Sigmoid colon (tissue), 7 donors: ENCODE results near the gene SMIM13. TPM values are rescaled to one million over a fixed set of nuclear protein-coding genes. Genes with fewer than 3 reads are reported as not detected.
"Not testable (repeated sequence)": the region's sequence is repeated elsewhere in the genome, so short reads cannot be mapped to it uniquely, and the experiment has no call there.

ENCODE experiments used
- DNase-seq: peaks from one replicate; pipeline ENCODE4 v3.0.0-alpha.2; 2019
- H3K27ac ChIP-seq, 4 donors: fragments of 200-600 bp; sonication (generic); one replicate each; pipeline ENCODE4 v1.5.1; 2016 to 2019; ENCODE audit warnings: mild to moderate bottlenecking in 1 of 4
- H3K27me3 ChIP-seq, 3 donors: fragments of 200-600 bp; sonication (generic); one replicate each; pipeline ENCODE4 v1.5.1; 2019; ENCODE audit warnings: mild to moderate bottlenecking in 1 of 3
- H3K36me3 ChIP-seq, 4 donors: fragments of 200-600 bp; sonication (generic); one replicate each; pipeline ENCODE4 v1.5.1; 2016 to 2019
- H3K4me1 ChIP-seq, 4 donors: fragments of 200-600 bp; sonication (generic); one replicate each; pipeline ENCODE4 v1.5.1; 2017 to 2019
- H3K4me3 ChIP-seq, 4 donors: fragments of 200-600 bp; sonication (generic); one replicate each; pipeline ENCODE4 v1.5.1; 2017 to 2019; ENCODE audit warnings: mild to moderate bottlenecking in 2 of 4, moderate library complexity in 1 of 4
- H3K9me3 ChIP-seq, 4 donors: fragments of 200-600 bp in 3 of 4; sonication (generic) in 3 of 4; one replicate each; pipeline versions ENCODE4 v1.5.1 to v1.6.1; 2013 to 2019
- EP300 ChIP-seq, 4 donors: sonication (generic); formaldehyde crosslinking; IDR thresholded peaks; one replicate each; pipeline ENCODE4 v1.6.1; 2017; ENCODE audit warnings: antibody characterized with exemption in 4 of 4
- POLR2A ChIP-seq, 2 donors: fragments of 450-650 bp; IDR thresholded peaks; one replicate each; pipeline ENCODE4 v1.6.1; 2016; ENCODE audit warnings: antibody characterized with exemption in 2 of 2, mild to moderate bottlenecking in 2 of 2, moderate library complexity in 2 of 2
- POLR2AphosphoS5 ChIP-seq, 4 donors: sonication (generic); formaldehyde crosslinking; IDR thresholded peaks; one replicate each; pipeline ENCODE4 v1.6.1; 2017; ENCODE audit warnings: antibody characterized with exemption in 4 of 4
- WGBS, 2 donors: extraction: QIAGEN DNeasy Blood & Tissue Kit; methylation state at CpG; one replicate each; pipeline ENCODE4 v1.1.7; 2013; 5-methylcytosine and 5-hydroxymethylcytosine counted together
- intact Hi-C: fragments of 100-400 bp; cut with DNase I; formaldehyde crosslinking; loops from one replicate; pipeline ENCODE4 v1.15.1; 2023
- polyA plus RNA-seq, 3 donors: library from polyadenylated mRNA; stranded (reverse); fragments of 200-250 nt; gene quantifications; one replicate each; pipeline ENCODE4 v1.2.3, GENCODE V29; 2013
- total RNA-seq, 4 donors: library from RNA; depleted of rRNA; stranded (reverse); fragments of >200 nt; gene quantifications; one replicate each; pipeline ENCODE4 v1.1.0, GENCODE V29; 2016
- TF ChIP-seq, protein P1 (sequence below), 4 experiments: fragments of 450-650 bp in 3 of 4; fragments of 200-600 bp in 1 of 4; IDR thresholded peaks; one replicate each; pipeline ENCODE4 v1.5.1; 2016 to 2019; ENCODE audit warnings: antibody characterized with exemption in 4 of 4, mild to moderate bottlenecking in 3 of 4, moderate library complexity in 2 of 4
- donor health status: healthy with polysubstance abuse.
- donor health status: Bipolar disorder and iron deficiency.
- donor health status: healthy.

SMIM13 gene
- total and polyA plus RNA-seq, 7 donors, result 1.8 to 12.1 (median 8.7) TPM

DNA sequence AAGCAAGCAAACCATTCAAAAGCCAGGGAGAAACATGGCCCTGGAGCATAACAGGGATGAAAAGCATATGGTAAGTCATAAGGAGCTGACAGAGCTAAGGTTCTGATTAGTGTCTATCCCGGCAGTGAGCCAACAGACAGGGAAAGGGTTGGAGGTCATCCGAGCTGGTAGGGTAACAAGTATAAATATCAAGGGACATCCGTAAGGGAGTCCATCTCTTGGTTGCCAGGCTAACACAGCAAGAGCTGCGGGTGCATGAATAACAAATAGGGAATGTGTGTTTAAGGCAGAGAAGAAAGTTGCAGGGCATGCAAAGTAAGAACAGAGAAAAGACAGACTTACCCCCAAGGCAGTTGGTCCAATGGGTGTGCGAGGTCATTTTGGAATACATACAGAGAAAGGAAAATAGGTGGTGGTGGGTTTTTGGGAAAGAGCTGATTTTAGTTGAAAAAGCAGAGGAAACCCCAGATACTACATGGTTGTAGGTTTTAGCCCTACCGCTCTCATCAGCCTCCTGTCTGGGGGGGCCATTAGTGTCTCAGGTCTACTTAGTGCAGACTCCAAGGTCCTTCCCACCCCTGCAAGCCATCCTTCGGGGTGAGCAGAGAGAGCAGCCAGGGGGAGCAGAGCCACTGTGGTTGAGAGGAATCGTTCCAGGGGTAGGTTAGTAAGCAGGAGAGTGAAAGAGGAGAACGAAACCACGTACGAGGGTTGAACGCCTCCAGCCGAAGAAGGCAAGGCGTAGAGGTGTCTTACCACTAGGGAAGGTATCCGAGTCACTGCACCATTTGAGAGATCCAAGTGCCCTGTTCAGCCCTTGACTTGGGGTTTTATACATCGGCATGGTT is 17.5 kb downstream of the SMIM13 start, which contains the start of gene ERVFRD-1:
TSS of gene ERVFRD-1 (minus strand) at position 805 of the 848 bp plus-strand sequence. CDS start 6,415 bp downstream, outside the sequence.
- 84 to 90% methylated on average over 16 of the region's 16 CpGs for WGBS, 2 donors
- Histone ChIP-seq H3K4me3 (no peak within 1 kb of the TSS), H3K27me3 (no peaks in the 10 kb centered on the region), H3K4me1 (no peaks in the 10 kb centered on the region), H3K27ac (no peak within 1 kb of the TSS), H3K9me3 (no peaks in the 10 kb centered on the region), H3K36me3 (no peaks in the 10 kb centered on the region)
- intact Hi-C loops, result no loop called here
- DNase-seq, result no peak
- TF ChIP-seq, protein P1, sequence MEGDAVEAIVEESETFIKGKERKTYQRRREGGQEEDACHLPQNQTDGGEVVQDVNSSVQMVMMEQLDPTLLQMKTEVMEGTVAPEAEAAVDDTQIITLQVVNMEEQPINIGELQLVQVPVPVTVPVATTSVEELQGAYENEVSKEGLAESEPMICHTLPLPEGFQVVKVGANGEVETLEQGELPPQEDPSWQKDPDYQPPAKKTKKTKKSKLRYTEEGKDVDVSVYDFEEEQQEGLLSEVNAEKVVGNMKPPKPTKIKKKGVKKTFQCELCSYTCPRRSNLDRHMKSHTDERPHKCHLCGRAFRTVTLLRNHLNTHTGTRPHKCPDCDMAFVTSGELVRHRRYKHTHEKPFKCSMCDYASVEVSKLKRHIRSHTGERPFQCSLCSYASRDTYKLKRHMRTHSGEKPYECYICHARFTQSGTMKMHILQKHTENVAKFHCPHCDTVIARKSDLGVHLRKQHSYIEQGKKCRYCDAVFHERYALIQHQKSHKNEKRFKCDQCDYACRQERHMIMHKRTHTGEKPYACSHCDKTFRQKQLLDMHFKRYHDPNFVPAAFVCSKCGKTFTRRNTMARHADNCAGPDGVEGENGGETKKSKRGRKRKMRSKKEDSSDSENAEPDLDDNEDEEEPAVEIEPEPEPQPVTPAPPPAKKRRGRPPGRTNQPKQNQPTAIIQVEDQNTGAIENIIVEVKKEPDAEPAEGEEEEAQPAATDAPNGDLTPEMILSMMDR (IDR thresholded peaks at IDR 0.05), result no peak
- TF ChIP-seq POLR2A (IDR thresholded peaks at IDR 0.05), result no peak
- no peak for TF ChIP-seq POLR2AphosphoS5 (IDR thresholded peaks at IDR 0.05)
- TF ChIP-seq EP300 (IDR thresholded peaks at IDR 0.05), result no peak

DNA sequence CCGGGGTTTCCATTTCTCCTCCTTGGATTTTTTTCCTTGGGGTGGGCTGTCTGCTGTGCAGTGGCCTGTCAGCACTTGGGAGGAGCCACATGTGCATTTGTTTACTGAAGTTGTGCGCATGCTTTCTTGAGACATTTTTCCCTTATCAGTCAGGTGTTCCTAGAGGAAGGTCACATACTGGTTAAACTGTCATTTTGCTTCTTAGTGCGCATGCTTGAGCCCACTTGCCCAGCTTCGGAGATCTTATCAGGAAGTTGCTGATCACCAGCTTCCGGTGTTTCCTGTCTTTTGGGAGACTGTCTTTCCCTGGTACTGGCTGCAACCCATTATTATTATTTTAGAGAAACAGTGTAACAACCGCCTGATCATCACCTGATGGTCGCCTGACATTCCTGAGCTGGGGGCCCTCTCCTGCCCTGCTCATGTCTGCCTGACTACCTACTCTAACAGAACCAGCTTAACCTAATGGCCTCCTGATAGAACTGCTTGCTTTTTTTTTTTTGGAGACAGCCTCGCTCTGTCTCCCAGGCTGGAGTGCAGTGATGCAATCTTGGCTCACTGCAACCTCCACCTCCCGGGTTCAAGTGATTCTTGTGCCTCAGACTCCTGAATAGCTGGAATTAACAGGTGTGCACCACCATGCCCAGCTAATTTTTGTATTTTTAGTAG is 18.3 kb downstream of the SMIM13 start:
- intact Hi-C loops, result no loop called here
- H3K4me3 ChIP-seq, result no peak overlapping the region
- H3K9me3 ChIP-seq, result no peaks in the 10 kb centered on the region
- H3K27ac ChIP-seq, result no peak overlapping the region
- no peaks in the 10 kb centered on the region for H3K27me3 ChIP-seq
- H3K36me3 ChIP-seq, result no peaks in the 10 kb centered on the region
- H3K4me1 ChIP-seq, result no peaks in the 10 kb centered on the region
- TF ChIP-seq POLR2AphosphoS5 (IDR thresholded peaks at IDR 0.05) (no peak), EP300 (IDR thresholded peaks at IDR 0.05) (no peak), POLR2A (IDR thresholded peaks at IDR 0.05) (no peak)
- TF ChIP-seq, protein P1 (IDR thresholded peaks at IDR 0.05), result no peak
- no peak for DNase-seq
- 68 to 89% methylated on average over 9 of the region's 9 CpGs for WGBS, 2 donors

DNA sequence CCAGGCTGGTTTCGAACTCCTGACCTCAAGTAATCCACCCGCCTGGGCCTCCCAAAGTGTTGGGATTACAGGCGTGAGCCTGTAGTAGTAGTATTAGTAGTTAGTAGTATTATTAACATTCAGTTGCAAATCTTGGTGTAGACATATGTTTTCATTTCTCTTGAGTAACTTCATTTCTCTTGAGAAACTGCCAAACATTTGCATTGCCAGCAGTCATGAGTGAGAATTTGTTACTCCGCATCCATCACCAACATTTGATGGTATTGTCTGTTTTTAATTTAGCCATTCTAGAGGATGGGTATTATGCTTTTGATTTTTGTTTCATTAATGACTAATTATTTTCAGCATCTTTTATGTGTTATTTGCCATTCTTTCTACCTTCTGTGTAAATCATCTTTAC is 19.4 kb downstream of the SMIM13 start:
- Histone ChIP-seq H3K36me3 (no peaks in the 10 kb centered on the region), H3K9me3 (no peaks in the 10 kb centered on the region), H3K4me1 (no peaks in the 10 kb centered on the region), H3K27ac (no peak overlapping the region), H3K4me3 (no peak overlapping the region), H3K27me3 (no peaks in the 10 kb centered on the region)
- 93 to 96% methylated on average over 4 of the region's 4 CpGs for WGBS, 2 donors
- TF ChIP-seq EP300 (IDR thresholded peaks at IDR 0.05), result no peak
- TF ChIP-seq POLR2A (IDR thresholded peaks at IDR 0.05), result no peak
- no peak for TF ChIP-seq POLR2AphosphoS5 (IDR thresholded peaks at IDR 0.05)
- TF ChIP-seq, protein P1 (IDR thresholded peaks at IDR 0.05), result no peak
- no peak for DNase-seq
- intact Hi-C loops, result no loop called here

DNA sequence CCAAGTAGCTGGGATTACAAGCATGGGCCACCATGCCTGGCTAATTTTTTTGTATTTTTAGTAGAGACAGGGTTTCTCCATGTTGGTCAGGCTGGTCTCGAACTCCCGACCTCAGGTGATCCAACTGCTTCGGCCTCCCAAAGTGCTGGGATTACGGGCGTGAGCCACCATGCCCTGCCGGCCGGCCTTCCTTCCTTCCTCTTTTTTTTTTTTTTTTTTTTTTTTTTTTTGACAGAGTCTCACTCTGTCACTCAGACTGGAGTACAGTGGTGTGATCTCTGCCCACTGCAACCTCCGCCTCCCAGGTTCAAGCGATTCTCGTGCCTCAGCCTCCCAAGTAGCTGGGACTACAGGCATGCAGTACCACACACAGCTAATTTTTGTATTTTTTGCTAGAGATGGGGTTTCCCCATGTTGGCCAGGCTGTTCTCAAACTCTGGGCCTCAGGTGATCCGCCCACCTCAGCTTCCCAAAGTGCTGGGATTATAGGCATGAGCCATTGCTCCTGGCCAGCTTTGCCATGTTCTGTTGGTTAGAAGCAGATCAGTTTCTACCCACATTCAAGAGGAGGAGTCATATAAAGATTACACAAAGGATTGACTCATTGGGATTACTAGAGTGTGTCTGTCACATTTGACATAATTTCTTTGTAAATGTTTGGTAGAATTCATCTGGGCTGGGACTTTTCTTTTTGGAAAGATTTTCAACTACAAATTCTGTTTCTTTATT is 22.3 kb downstream of the SMIM13 start:
- H3K27me3 ChIP-seq, H3K36me3 ChIP-seq, H3K4me1 ChIP-seq, DNase-seq, intact Hi-C loops, H3K4me3 ChIP-seq, H3K27ac ChIP-seq, H3K9me3 ChIP-seq: not testable (repeated sequence)
- WGBS, 2 donors, result 74 to 87% methylated on average over 11 of the region's 11 CpGs
